Tibial artery (tissue), 4 donors: ENCODE results near the gene POLE3.

Source experiments
- DNase-seq, 2 donors: peaks; one replicate each; pipeline ENCODE4 v3.0.0-alpha.2; 2019
- H3K27ac ChIP-seq, 2 donors: fragments of 200-600 bp; sonication (generic) in 1 of 2; 1 replicate in 1 of 2; 2 replicates in 1 of 2; pipeline ENCODE4 v1.5.1; 2018 to 2019; ENCODE audit warnings: mild to moderate bottlenecking in 1 of 2
- H3K27me3 ChIP-seq, 2 donors: fragments of 200-600 bp; sonication (generic) in 1 of 2; one replicate each; pipeline versions ENCODE4 v1.5.1 to v1.6.0; 2016 to 2019
- H3K36me3 ChIP-seq, 3 donors: fragments of 200-600 bp; sonication (generic) in 2 of 3; one replicate each; pipeline ENCODE4 v1.5.1; 2016 to 2019; ENCODE audit warnings: mild to moderate bottlenecking in 2 of 3
- H3K4me1 ChIP-seq, 4 donors: fragments of 200-600 bp; sonication (generic) in 2 of 4; 1 replicate in 3 of 4; 2 replicates in 1 of 4; pipeline ENCODE4 v1.5.1; 2016 to 2019
- H3K4me3 ChIP-seq, 2 donors: fragments of 200-600 bp; sonication (generic) in 1 of 2; 1 replicate in 1 of 2; 2 replicates in 1 of 2; pipeline ENCODE4 v1.5.1; 2018 to 2019; ENCODE audit warnings: mild to moderate bottlenecking in 2 of 2
- H3K9me3 ChIP-seq, 3 donors: fragments of 200-600 bp; sonication (generic) in 1 of 3; one replicate each; pipeline ENCODE4 v1.5.1; 2016 to 2019
- CTCF ChIP-seq, 2 experiments: fragments of 200-600 bp in 1 of 2; fragments of 450-650 bp in 1 of 2; IDR thresholded peaks; one replicate each; pipeline ENCODE4 v1.5.1; 2017 to 2019; ENCODE audit warnings: antibody characterized with exemption in 2 of 2, mild to moderate bottlenecking in 1 of 2, moderate library complexity in 1 of 2
- intact Hi-C: fragments of 100-400 bp; cut with DNase I; formaldehyde crosslinking; loops from one replicate; pipeline ENCODE4 v1.15.0; 2023; ENCODE audit warnings: low total_unique reads

POLE3 gene

GRCh38 chr9:113364951-113365350, 45.5 kb downstream of the POLE3 start:
- no peaks in the 10 kb centered on the region for H3K4me1 ChIP-seq
- DNase-seq: no peak
- H3K36me3 ChIP-seq: no peaks in the 10 kb centered on the region
- H3K27me3 ChIP-seq: no peaks in the 10 kb centered on the region
- intact Hi-C loops: no loop called here
- no peak for TF ChIP-seq CTCF (IDR thresholded peaks at IDR 0.05)
- H3K9me3 ChIP-seq: no peaks in the 10 kb centered on the region
- H3K27ac ChIP-seq: no peak overlapping the region
- H3K4me3 ChIP-seq: no peak overlapping the region

- Histone ChIP-seq H3K9me3 (no peaks in the 10 kb centered on the region), H3K4me1 (no peaks in the 10 kb centered on the region), H3K27me3 (no peaks in the 10 kb centered on the region), H3K36me3 (no peaks in the 10 kb centered on the region), H3K4me3 (no peak overlapping the region), H3K27ac (no peak overlapping the region)
- DNase-seq: no peak
- TF ChIP-seq CTCF (IDR thresholded peaks at IDR 0.05): no peak
- intact Hi-C loops: no loop called here
These were observed 47.1 kb downstream of the POLE3 start for GRCh38 chr9:113363336-113363735.

- H3K9me3 ChIP-seq: no peaks in the 10 kb centered on the region
- no peaks in the 10 kb centered on the region for H3K4me1 ChIP-seq
- peaks cover 0 to 4% of the 10 kb centered on the region in 2 donors for H3K27me3 ChIP-seq
- intact Hi-C loops: no loop called here
- TF ChIP-seq CTCF (IDR thresholded peaks at IDR 0.05): no peak
- H3K27ac ChIP-seq: no peak overlapping the region
- DNase-seq: no peak
- H3K4me3 ChIP-seq: no peak overlapping the region
- H3K36me3 ChIP-seq: no peaks in the 10 kb centered on the region
These were observed 49.0 kb downstream of the POLE3 start for GRCh38 chr9:113361304-113362018.

- peaks cover 0 to 5% of the 10 kb centered on the region in 2 donors for H3K27me3 ChIP-seq
- no peak overlapping the region for H3K4me3 ChIP-seq
- no peaks in the 10 kb centered on the region for H3K36me3 ChIP-seq
- H3K9me3 ChIP-seq: no peaks in the 10 kb centered on the region
- no peak overlapping the region for H3K27ac ChIP-seq
- intact Hi-C loops: no loop called here
- DNase-seq: no peak
- H3K4me1 ChIP-seq: no peaks in the 10 kb centered on the region
- TF ChIP-seq CTCF (IDR thresholded peaks at IDR 0.05): no peak
These were observed 50.1 kb downstream of the POLE3 start for GRCh38 chr9:113360242-113360842.

GRCh38 chr9:113359385-113359784, 51.1 kb downstream of the POLE3 start:
- Histone ChIP-seq H3K9me3 (no peaks in the 10 kb centered on the region), H3K36me3 (no peaks in the 10 kb centered on the region)

More at GRCh38 chr9:113359385-113359784, 51.1 kb downstream of the POLE3 start:
- TF ChIP-seq CTCF (IDR thresholded peaks at IDR 0.05): no peak
- H3K4me1 ChIP-seq: no peaks in the 10 kb centered on the region
- peaks cover 0 to 5% of the 10 kb centered on the region in 2 donors for H3K27me3 ChIP-seq
- intact Hi-C loops: no loop called here
- no peak overlapping the region for H3K27ac ChIP-seq
- DNase-seq: no peak
- no peak overlapping the region for H3K4me3 ChIP-seq
